Activated T-helper 1 cell treated with Interleukin-2 at 50 U/mL for 16 hours (primary cell): ENCODE results near the gene GOLPH3.
"Not testable (repeated sequence)": the region's sequence is repeated elsewhere in the genome, so short reads cannot be mapped to it uniquely, and the experiment has no call there.

Source experiments
- DNase-seq: peaks from one replicate; pipeline ENCODE4 v3.0.0-alpha.2; 2020; ENCODE audit warnings: low read depth

The GOLPH3 gene

DNA sequence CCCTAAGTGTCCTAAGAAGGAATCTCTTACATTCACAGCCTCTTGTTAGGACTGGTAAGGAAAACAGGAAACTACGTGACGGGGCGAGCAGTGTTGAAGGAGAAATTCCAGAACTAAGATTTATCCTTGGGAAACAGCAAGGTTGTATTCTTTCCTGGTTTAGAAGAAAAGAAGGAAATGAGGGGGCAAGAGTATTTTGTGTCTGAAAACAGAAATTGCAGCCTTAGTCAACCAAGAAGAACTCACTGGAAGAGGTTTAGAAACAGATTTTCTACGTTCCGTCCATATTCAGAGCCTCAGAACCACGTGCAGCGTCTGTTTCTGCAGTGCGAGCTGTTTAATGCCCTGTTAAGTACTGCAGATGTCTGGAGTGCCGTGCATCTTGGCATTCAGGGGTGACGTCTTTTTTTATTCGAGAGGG lies 75.2 kb downstream of the GOLPH3 start:
- DNase-seq: no peak

DNA sequence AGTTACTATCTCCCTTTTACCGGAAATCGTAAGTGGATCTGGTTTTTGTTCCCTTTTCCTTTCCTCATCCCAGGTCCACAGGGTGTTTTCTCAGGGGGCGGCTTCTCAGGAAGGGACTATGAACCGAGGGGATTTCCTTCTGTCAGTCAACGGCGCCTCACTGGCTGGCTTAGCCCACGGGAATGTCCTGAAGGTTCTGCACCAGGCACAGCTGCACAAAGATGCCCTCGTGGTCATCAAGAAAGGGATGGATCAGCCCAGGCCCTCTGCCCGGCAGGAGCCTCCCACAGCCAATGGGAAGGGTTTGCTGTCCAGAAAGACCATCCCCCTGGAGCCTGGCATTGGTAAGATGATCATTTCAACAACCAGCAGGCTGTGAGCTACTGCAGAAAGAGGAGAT lies 75.8 kb downstream of the GOLPH3 start:
- DNase-seq: no peak

DNA sequence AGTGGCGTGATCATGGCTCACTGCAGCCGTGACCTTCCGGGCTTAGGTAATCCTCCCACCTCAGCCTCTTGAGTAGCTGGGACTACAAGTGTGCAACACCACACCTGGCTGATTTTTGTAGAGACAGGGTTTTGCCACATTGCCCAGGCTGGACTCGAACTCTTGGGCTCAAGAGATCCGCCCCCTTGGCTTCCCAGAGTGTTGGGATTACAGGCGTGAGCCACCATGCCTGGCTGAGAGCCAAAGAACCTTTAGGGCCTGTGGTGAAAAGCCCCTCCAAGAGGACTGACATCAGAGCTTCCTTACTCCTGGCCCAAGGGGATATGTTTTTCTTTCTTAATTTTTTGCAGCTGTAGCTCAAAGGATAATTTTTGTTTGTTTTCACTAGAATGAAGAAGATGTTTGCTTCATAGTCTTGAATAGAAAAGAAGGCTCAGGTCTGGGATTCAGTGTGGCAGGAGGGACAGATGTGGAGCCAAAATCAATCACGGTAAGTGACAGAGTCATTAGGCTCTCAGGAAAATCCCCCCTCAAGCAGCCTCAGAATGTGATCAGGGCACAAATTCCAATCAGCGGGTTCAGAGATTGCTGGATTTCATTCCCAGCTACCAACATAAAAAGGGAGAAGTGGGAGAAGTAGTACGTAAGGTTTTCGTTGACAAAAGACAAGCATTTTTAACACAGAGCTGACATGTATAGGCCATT lies 77.1 kb downstream of the GOLPH3 start:
- DNase-seq: no peak

DNA sequence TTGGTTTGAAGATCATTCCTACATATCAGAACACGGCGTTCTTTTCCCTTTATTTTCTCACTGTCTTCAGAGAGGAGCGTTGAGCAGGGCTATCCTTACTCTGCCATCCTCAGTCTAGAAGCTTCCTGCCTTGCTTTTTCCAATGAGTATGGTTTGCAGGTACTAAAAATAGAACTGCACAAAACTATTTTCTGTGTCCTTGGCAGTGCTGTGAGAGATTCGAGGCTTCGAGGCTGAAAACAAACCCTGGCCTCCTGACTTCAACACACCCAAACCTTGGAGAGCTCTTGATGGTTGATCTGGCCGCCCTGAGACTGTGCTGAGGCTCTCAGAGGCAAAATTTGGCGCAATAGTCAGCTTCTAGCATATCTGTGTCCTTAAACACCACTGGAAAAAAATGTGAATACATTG lies 78.9 kb downstream of the GOLPH3 start:
- DNase-seq: no peak

DNA sequence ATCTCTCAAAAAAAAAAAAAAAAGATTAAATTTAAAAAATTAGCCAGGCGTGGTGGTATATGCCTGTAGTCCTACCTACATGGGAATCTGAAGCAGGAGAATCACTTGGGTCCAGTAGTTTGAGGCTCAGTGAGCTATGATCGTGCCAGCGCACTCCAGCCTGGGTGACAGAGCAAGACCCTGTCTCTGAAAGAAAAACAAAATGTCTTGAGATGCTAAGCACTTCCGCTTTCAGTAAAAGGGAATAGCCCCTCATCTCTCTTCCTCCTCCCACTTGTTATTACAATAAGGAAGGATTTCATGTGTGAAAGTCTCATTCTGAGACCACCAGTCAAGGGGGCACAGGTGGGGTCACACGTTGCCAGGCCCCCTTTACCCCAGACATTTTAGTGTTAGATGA lies 79.4 kb downstream of the GOLPH3 start:
- no peak for DNase-seq

DNA sequence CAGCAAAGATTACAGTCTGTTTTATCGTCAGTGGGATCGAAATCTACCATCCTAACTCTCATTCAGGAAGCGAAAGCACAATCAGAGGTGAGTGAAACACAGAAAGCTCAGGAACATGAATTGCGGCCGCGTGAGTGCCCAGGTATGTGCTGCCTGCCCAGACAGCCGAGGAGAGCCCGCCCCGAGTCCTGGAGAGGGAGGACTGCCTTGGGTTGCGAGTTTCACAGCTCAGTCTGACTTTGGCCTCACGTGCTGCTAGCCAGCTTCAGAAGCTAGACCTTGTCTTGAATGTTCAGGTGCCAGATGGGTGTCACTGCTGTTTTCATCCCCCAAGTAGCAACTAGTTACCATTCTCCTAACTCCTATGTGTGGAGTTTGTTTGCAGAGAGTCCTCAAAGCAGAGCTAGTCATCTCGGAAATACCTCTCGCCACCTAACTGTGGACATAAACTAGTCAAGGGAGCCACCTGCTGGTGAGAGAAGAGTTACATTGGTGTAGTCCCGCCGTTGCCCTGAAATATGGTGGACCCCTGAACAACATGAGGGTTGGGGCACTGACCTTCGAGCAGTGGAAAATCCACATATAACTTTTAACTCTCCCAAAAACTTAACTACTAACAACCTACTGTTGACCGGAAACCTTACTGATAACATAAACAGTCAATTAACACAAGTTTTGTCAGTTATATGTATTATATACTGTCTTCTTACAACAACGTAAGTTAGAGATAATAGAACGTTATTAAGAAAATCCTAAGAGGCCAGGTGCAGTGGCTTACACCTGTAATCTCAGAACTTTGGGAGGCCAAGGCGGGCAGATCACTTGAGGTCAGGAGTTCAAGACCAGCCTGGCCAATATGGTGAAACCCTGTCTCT lies 80.9 kb downstream of the GOLPH3 start:
- peak; percentile 22 for DNase-seq

DNA sequence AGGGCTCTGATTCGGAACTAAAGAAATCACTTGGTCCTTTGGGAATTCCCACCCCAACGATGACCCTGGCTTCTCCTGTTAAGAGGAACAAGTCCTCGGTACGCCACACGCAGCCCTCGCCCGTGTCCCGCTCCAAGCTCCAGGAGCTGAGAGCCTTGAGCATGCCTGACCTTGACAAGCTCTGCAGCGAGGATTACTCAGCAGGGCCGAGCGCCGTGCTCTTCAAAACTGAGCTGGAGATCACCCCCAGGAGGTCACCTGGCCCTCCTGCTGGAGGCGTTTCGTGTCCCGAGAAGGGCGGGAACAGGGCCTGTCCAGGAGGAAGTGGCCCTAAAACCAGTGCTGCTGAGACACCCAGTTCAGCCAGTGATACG lies 83.4 kb downstream of the GOLPH3 start:
- no peak for DNase-seq

DNA sequence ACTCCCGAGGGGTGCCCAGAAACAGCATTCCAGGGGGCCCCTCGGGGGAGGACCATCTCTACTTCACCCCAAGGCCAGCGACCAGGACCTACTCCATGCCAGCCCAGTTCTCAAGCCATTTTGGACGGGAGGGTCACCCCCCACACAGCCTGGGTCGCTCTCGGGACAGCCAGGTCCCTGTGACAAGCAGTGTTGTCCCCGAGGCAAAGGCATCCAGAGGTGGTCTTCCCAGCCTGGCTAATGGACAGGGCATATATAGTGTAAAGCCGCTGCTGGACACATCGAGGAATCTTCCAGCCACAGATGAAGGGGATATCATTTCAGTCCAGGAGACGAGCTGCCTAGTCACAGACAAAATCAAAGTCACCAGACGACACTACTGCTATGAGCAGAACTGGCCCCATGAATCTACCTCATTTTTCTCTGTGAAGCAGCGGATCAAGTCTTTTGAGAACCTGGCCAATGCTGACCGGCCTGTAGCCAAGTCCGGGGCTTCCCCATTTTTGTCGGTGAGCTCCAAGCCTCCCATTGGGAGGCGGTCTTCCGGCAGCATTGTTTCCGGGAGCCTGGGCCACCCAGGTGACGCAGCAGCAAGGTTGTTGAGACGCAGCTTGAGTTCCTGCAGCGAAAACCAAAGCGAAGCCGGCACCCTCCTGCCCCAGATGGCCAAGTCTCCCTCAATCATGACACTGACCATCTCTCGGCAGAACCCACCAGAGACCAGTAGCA lies 83.9 kb downstream of the GOLPH3 start:
- no peak for DNase-seq

DNA sequence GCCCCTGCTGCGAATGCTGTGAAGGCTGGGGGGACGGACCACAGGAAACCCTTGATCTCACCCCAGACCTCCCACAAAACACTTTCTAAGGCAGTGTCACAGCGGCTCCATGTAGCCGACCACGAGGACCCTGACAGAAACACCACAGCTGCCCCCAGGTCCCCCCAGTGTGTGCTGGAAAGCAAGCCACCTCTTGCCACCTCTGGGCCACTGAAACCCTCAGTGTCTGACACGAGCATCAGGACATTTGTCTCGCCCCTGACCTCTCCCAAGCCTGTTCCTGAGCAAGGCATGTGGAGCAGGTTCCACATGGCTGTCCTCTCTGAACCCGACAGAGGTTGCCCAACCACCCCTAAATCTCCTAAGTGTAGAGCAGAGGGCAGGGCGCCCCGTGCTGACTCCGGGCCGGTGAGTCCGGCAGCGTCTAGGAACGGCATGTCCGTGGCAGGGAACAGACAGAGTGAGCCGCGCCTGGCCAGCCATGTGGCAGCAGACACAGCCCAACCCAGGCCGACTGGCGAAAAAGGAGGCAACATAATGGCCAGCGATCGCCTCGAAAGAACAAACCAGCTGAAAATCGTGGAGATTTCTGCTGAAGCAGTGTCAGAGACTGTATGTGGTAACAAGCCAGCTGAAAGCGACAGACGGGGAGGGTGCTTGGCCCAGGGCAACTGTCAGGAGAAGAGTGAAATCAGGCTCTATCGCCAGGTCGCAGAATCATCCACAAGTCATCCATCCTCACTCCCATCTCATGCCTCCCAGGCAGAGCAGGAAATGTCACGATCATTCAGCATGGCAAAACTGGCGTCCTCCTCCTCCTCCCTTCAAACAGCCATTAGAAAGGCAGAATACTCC lies 84.7 kb downstream of the GOLPH3 start:
- DNase-seq: no peak

DNA sequence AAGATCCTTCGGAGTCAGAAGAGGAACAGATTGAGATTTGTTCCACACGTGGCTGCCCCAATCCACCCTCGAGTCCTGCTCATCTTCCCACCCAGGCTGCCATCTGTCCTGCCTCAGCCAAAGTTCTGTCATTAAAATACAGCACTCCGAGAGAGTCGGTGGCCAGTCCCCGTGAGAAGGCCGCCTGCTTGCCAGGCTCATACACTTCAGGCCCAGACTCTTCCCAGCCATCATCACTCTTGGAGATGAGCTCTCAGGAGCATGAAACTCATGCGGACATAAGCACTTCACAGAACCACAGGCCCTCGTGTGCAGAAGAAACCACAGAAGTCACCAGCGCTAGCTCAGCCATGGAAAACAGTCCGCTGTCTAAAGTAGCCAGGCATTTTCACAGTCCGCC lies 85.9 kb downstream of the GOLPH3 start:
- no peak for DNase-seq

DNA sequence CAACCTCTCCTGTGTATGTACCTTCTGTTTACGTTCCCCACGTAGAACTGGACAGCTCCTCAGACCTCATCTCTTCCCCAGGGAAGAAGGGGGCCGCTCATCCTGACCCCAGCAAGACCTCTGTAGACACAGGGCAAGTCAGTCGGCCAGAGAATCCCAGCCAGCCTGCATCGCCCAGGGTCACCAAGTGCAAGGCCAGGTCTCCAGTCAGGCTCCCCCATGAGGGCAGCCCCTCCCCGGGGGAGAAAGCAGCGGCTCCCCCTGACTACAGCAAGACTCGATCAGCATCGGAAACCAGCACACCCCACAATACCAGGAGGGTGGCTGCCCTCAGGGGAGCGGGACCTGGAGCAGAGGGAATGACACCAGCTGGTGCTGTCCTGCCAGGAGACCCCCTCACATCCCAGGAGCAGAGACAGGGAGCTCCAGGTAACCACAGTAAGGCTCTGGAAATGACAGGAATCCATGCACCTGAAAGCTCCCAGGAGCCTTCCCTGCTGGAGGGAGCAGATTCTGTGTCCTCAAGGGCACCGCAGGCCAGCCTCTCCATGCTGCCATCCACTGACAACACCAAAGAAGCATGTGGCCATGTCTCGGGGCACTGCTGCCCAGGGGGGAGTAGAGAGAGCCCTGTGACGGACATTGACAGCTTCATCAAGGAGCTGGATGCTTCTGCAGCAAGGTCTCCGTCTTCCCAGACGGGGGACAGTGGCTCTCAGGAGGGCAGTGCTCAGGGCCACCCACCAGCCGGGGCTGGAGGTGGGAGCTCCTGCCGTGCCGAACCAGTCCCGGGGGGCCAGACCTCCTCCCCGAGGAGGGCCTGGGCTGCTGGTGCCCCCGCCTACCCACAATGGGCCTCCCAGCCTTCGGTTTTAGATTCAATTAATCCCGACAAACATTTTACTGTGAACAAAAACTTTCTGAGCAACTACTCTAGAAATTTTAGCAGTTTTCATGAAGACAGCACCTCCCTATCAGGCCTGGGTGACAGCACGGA lies 86.7 kb downstream of the GOLPH3 start:
- DNase-seq: no peak

DNA sequence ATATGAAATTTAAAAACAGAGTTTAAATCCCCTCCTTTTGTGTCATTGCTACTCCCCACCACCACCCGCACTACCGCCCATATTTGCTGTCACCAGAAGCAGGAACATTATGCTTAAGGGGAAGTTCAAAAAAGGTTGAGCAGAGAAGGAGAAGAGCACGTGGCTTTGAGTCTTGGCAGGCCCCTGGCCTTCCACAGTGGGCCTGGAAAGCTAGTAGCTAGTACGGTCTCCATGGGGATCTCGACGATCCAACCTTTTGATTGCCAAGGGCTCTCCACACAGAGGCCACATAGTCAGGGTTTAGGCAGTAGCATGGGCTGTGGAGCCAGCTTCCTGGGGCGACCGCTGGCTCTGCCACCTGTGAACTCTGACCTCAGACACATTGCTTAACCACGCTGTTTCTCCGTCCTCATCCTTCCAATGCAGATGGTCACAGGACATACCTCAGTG lies 90.1 kb downstream of the GOLPH3 start:
- DNase-seq: no peak

DNA sequence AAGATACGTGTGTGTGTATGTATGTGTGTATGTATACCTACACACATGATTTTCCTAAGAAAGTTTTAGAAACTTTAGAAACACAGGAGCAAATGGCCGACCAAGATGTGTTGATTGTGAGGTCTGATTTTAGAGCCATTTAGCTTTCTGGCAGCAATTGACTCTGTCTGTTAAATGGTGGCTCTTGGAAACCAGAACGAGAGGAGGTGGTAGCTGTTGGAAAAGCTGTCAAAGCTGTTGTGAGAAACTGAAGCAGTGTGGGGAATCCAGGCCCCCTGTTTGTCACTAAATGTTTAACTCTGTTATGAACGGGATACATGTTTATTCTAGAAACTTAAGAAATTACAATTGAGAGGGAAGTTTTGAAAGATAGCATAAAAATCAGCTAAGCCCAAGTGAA lies 91.4 kb downstream of the GOLPH3 start:
- DNase-seq: no peak

DNA sequence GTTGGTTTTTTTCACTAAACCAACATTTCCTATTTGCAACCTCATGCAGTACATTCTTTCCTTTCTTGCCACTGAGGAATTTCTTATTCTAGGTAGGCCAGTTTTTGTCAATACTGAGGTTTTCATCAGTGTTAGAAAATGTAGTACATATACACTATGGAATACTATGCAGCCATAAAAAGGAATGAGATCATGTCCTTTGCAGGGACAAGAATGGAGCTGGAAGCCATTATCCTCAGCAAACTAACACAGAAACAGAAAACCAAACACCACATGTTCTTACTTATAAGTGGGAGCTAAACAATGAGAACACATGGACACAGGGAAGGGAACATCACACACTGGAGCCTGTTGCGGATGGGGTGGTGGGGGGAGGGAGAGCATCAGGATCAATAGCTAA lies 93.6 kb downstream of the GOLPH3 start:
- DNase-seq: not testable (repeated sequence)

DNA sequence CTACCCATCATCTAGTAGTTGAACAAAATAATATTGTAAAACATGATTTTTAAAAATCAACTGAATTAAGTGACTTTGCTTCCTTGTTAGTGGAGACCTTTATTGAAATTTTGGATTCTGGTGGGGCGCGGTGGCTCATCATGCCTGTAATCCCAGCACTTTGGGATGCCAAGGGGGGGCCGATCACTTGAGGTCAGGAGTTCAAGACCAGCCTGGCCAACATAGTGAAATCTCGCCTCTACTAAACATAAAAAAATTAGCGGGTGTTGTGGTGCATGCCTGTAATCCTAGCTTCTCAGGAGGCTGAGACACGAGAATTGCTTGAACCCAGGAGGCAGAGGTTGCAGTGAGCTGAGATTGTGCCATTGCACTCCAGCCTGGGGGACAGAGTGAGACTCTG lies 95.3 kb downstream of the GOLPH3 start:
- DNase-seq: not testable (repeated sequence)

DNA sequence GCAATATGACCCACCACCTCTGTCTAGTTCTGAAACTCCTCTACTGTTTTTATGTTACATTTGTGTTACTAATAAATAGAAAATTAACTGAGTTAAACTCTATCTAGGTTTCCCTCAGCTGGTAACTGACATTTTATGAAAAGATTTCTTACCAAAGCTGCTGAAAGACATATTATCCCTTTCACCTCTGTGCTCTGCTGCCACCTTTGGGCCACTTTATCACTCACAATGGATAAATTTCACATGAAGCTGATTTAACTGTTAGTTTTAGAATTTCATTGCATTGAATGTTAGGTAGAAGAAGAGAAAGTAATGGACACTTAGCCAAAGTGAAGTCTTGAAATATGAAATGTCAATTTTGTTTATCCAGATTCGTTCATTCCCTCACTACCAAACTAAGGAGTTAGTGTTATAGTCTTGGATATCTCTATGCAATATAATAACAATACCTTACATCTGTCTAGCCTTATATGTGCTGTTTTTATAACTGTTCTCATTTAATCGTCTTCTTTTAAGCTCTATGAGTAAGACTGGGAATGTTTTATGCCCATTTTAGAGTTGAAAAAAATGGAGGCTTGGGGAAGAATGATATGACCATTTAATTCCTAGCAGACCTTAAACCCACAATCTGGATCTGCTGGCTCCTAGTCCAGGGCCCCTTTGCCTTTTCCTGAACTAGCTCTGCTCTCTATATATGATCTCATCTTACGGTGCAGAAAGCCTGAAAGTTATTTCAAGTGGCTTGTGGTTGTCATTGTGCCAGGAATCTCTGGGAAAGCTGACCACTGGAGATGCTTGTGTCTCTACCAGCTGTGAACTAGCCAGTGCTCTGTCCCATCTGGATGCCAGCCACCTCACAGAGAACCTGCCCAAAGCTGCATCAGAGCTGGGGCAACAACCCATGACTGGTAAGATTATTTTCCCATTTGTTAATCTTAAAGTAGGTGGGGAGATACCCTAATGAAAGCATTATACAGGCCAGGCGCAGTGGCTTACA lies 97.1 kb downstream of the GOLPH3 start:
- DNase-seq: no peak
